Measurements from ENCODE around the gene CEP250. TPM values are rescaled to one million over a fixed set of nuclear protein-coding genes. Genes with fewer than 3 reads are reported as not detected.

The CEP250 gene
- total RNA-seq, 1 donor from 2014 or later, result 55.4 TPM

DNA sequence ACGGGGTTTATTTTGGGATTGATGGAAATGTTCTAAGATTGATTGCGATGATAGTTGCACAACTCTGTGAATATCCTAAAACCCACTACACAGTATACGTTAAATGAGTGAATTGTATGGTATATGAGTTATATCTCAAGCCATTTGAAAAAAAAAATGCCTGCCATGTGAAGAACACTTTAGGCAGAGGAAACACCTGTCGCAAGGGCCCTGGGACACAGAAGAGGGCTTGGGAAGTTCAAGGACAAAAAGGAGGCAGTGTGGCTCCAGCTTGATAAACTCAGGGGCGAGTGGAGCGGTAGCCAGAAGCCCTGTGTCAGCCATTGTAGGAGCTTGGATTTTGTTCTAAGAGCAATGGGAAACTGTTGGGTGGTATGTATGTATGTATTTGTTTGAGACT, 37.0 kb downstream of the CEP250 start:
- H3K9ac ChIP-seq, result no peak overlapping the region
- H3K4me2 ChIP-seq, result no peak overlapping the region
- no peak for DNase-seq (ENCODE audit: low spot score)
- H3K9me3 ChIP-seq (ENCODE audit: low read depth), result no peaks in the 10 kb centered on the region
- H3K9me3 Mint-ChIP-seq, result no peaks in the 10 kb centered on the region
- H3K4me1 Mint-ChIP-seq, result no peaks in the 10 kb centered on the region
- peaks cover 2% of the 10 kb centered on the region for H3K27me3 Mint-ChIP-seq (ENCODE audit: insufficient read depth, low read depth)
- no peaks in the 10 kb centered on the region for H3F3A ChIP-seq (ENCODE audit: low read depth)
- no peak overlapping the region for H3K27ac ChIP-seq
- no peaks in the 10 kb centered on the region for H3K4me1 ChIP-seq
- no peak overlapping the region for H3K4me3 Mint-ChIP-seq
- H3K36me3 Mint-ChIP-seq, result peaks cover 35% of the 10 kb centered on the region
- H3K36me3 ChIP-seq, result peaks cover 4% of the 10 kb centered on the region
- H3K27ac Mint-ChIP-seq, result no peak overlapping the region
- no peaks in the 10 kb centered on the region for H3K79me2 ChIP-seq (ENCODE audit: low read depth)
- H3K4me3 ChIP-seq, result no peak overlapping the region
- H4K20me1 ChIP-seq (ENCODE audit: low read depth), result no peaks in the 10 kb centered on the region
- H2AFZ ChIP-seq (replicated peaks), result no peak overlapping the region
- TF ChIP-seq EZH2phosphoT487 (IDR thresholded peaks at IDR 0.05) (no peak), EZH2 (IDR thresholded peaks at IDR 0.05) (no peak)
- TF ChIP-seq, protein P1, sequence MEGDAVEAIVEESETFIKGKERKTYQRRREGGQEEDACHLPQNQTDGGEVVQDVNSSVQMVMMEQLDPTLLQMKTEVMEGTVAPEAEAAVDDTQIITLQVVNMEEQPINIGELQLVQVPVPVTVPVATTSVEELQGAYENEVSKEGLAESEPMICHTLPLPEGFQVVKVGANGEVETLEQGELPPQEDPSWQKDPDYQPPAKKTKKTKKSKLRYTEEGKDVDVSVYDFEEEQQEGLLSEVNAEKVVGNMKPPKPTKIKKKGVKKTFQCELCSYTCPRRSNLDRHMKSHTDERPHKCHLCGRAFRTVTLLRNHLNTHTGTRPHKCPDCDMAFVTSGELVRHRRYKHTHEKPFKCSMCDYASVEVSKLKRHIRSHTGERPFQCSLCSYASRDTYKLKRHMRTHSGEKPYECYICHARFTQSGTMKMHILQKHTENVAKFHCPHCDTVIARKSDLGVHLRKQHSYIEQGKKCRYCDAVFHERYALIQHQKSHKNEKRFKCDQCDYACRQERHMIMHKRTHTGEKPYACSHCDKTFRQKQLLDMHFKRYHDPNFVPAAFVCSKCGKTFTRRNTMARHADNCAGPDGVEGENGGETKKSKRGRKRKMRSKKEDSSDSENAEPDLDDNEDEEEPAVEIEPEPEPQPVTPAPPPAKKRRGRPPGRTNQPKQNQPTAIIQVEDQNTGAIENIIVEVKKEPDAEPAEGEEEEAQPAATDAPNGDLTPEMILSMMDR (IDR thresholded peaks at IDR 0.05), result no peak
- H3K27me3 ChIP-seq, result no peaks in the 10 kb centered on the region

GRCh38 chr20:35496481-35496880, 41.1 kb downstream of the CEP250 start:
- H3K27me3 Mint-ChIP-seq (ENCODE audit: insufficient read depth, low read depth), result peaks cover 5% of the 10 kb centered on the region
- Histone ChIP-seq H3K4me2 (no peak overlapping the region), H2AFZ (replicated peaks) (no peak overlapping the region), H3F3A (ENCODE audit: low read depth) (no peaks in the 10 kb centered on the region), H3K4me1 (no peaks in the 10 kb centered on the region), H3K9ac (no peak overlapping the region), H3K27ac (no peak overlapping the region), H3K4me3 (no peak overlapping the region), H3K27me3 (no peaks in the 10 kb centered on the region), H3K9me3 (ENCODE audit: low read depth) (no peaks in the 10 kb centered on the region), H3K36me3 (peaks cover 4% of the 10 kb centered on the region), H4K20me1 (ENCODE audit: low read depth) (no peaks in the 10 kb centered on the region), H3K79me2 (ENCODE audit: low read depth) (no peaks in the 10 kb centered on the region)
- H3K4me3 Mint-ChIP-seq, result no peak overlapping the region
- H3K27ac Mint-ChIP-seq, result no peak overlapping the region
- TF ChIP-seq EZH2phosphoT487 (IDR thresholded peaks at IDR 0.05), result no peak
- TF ChIP-seq, protein P1 (IDR thresholded peaks at IDR 0.05), result no peak
- no peak for TF ChIP-seq EZH2 (IDR thresholded peaks at IDR 0.05)
- H3K9me3 Mint-ChIP-seq, result no peaks in the 10 kb centered on the region
- peaks cover 48% of the 10 kb centered on the region for H3K36me3 Mint-ChIP-seq
- DNase-seq (ENCODE audit: low spot score), result no peak
- H3K4me1 Mint-ChIP-seq, result no peaks in the 10 kb centered on the region

DNA sequence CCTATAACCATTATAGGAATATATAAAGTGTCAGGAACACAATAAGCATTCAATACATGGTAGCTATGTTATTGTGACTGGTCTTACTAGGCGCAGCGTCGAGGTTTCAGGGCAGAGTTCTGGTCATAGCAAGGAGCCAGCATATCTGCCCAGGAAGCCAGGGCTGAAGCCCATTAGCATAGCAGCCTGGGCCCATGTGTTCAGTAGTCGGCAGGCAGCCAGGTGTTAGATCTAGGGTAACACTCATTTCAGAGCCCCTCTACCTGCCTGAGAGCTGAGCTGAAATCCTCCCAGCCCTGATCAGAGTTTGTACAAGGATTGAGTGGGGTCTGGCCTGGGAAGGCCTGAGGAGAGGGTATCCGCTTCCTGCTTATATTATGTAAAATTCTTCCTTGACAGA, 41.9 kb downstream of the CEP250 start:
- H3F3A ChIP-seq (ENCODE audit: low read depth), result no peaks in the 10 kb centered on the region
- peaks cover 48% of the 10 kb centered on the region for H3K36me3 Mint-ChIP-seq
- no peak overlapping the region for H2AFZ ChIP-seq (replicated peaks)
- peaks cover 5% of the 10 kb centered on the region for H3K27me3 Mint-ChIP-seq (ENCODE audit: insufficient read depth, low read depth)
- H3K9me3 Mint-ChIP-seq, result no peaks in the 10 kb centered on the region
- no peaks in the 10 kb centered on the region for H3K4me1 Mint-ChIP-seq
- no peaks in the 10 kb centered on the region for H3K79me2 ChIP-seq (ENCODE audit: low read depth)
- H3K27ac Mint-ChIP-seq, result no peak overlapping the region
- H3K9ac ChIP-seq, result no peak overlapping the region
- no peaks in the 10 kb centered on the region for H3K27me3 ChIP-seq
- H3K27ac ChIP-seq, result no peak overlapping the region
- H3K4me3 ChIP-seq, result no peak overlapping the region
- no peaks in the 10 kb centered on the region for H4K20me1 ChIP-seq (ENCODE audit: low read depth)
- H3K36me3 ChIP-seq, result no peaks in the 10 kb centered on the region
- no peak for DNase-seq (ENCODE audit: low spot score)
- TF ChIP-seq EZH2 (IDR thresholded peaks at IDR 0.05), result no peak
- TF ChIP-seq, protein P1 (IDR thresholded peaks at IDR 0.05), result no peak
- H3K4me1 ChIP-seq, result no peaks in the 10 kb centered on the region
- no peaks in the 10 kb centered on the region for H3K9me3 ChIP-seq (ENCODE audit: low read depth)
- no peak overlapping the region for H3K4me2 ChIP-seq
- no peak overlapping the region for H3K4me3 Mint-ChIP-seq

All from neural progenitor cell (in vitro differentiated cells).